Stimulated activated CD4-positive, alpha-beta T cell treated with anti-CD3 and anti-CD28 coated beads, Interleukin-2, amount 100 ng/mL, for 4 hours (primary cell): ENCODE data around the gene FNDC3B.
A peak's percentile ranks its signal among the peaks of the same experiment; 100 is the strongest.

ENCODE experiments used
- DNase-seq: peaks from one replicate; pipeline ENCODE4 v3.0.0-alpha.2; 2020; ENCODE audit warnings: low read depth

The FNDC3B gene

DNA sequence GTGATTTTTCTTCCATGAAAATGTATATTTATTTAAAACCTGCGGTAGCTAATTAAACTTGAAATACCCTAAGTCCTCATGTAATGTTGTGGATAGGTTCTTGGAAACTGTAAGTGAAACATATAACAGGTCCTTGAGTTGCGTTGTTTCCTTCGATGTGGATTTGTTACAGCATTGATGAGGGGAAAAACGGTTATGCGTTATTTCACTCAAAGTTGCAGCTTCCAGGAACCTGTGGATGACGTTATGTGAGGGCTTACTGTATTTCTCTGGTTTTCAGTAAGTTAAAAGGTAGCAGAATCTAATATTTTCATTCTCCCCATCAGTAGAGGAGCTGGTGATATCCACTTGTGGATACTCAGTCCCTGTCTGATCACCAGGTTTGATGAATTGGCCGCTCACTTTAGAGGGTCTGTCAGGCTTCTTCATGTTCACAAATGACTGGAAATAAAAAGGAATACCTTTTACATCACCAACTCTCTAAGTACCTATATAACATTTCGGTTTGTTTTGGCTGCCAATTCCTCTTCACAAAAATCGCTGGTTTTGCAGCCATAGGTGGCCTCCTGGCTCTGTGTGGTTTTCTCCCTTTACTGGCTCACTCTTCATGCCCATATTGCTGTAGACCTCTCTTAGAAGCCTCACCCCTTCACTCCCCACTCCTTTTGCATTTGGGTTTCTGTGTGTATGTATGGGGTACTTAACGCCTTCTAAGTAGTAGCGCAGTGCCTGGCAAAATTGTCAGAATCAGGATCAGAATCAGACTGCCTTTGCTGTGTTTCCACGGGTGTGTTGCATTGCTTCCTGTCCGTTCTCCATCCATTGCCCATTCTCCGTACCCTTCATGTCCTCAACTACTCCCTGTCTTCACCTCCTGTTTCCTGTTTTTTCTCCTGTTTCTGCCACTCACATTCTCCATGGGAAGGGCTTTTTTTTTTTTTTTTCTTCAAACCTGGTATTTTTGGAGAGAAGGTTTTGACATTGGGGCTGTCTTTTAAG, 112.6 kb downstream of the FNDC3B start:
- no peak for DNase-seq

- no peak for DNase-seq
Measured at GRCh38 chr3:172152874-172153273, 113.5 kb downstream of the FNDC3B start.

DNA sequence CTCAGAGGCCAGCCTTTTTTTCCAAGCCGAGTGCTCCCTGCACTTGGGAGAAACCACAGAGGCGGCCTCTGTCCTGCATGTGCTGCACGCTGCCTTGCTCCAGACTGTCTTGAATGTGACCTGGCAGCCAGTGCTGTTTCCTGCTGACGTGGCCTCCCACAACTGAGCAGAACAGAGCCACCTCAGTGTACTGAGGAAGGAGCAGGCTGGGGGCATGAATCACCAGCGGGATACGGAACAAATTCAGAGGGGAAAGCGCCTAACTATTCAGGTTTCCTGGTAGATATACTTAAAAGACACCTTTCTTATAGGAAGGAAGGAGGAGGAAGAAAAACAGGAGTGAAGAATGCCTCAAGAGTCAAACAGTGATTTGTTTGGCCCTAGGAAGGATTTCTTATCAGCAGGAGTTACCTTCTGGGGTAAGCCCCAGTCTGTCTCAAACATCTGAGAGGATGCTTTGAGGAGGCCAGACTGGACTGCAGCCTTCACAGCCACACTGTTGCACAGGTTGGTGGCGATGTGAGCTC, 114.0 kb downstream of the FNDC3B start:
- DNase-seq, result peak; percentile 22

- DNase-seq, result no peak
Measured at GRCh38 chr3:172154768-172155664, 115.6 kb downstream of the FNDC3B start.

DNA sequence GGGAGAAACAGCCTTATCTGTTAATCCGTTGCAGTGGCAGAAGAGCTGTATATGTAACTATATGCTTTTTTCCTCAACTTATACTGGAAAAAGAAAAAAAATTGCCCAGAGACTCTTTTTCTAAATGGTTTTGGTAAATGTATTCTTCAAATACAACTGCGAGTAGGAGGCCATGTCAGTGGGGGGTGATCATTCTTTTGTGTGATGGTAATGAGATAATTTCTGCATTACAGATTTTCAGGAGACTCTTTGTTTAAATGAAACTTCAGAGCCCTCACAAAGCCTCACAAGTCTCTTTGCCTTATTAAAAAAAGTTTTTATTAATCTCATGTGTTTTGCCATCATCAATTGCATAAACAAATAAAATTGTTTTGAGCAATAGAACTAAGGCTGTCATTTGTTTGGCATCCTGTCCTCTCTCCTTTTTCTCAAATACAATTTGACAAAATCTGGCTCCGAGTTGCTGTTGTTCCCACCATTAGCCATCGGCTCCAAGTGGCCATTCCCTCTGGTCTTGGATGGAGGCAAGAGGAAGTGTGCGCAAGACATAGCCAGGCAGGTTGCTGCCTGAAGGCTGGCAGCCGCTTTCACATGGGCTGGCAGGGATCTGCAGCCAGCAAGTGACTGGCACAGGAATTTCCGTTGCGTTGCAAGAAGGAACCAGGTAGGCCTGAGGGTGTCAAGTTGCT, 116.7 kb downstream of the FNDC3B start:
- no peak for DNase-seq

GRCh38 chr3:172156586-172156955, 117.2 kb downstream of the FNDC3B start:
- no peak for DNase-seq

DNA sequence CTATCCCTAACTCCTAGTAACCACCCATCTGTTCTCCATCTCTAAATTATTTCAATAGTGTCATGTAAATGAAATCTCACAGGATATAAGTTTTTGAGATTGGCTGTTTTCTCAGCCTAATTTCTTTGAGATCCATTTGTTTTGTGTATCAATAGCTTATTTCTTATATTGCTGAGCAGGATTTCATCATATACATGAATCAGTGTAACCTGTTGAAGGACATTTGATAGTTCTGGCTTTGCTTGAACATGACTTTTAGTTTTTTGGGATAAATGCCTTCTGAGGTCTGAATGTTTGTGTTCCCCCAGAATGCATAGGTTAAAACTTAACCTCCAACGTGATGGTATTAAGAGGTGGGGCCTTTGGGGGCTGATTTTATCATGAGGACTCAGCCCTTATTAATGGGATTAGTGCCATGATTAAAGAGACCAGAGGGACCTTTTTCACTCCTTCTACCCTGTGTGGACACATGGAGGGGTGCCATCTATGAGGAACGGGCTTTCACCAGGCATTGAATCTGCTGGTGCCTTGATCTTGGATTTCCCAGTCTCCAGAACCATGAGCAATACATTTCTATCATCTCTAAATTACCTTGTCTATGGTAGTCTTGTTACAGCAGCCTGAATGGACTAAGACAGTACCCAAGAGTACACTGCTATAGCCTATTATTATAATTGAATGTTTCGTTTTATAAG, 118.3 kb downstream of the FNDC3B start:
- no peak for DNase-seq

DNA sequence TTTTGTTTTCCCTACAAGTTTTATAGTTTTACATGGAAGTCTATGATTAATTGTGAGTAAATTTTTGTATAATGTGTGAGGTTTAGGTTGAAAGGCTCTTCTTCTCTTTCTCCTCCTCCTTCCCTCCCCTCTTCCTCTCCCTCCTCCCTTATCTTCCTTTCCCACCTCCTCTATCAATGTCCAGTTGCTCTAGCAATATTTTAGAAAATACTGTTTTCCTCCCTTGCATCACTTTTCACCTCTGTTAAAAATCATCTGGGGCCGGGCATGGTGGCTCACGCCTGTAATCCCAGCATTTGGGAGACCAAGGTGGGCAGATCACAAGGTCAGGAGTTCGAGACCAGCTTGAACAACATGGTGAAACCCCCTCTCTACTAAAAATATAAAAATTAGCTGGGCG, 119.4 kb downstream of the FNDC3B start:
- DNase-seq, result no peak

DNA sequence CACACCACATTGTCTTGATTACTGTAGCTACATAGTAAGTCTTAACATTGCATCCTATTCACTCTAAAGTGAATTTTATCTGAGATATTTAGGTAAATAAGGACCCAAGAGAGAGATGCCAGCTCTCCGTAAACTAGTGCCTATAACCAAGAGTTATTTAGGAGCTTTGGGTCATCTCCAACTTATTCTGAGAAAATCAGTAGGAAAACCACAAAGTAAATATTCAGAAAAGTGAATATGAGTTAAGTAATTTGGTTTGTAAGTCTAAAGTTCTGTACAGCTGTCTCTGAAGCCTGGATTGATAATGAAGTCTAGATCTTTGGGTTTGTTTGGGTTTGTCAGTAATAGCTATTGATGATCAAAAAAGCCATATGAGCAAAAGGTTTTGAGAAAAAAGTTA, 120.0 kb downstream of the FNDC3B start:
- no peak for DNase-seq

- no peak for DNase-seq
Measured at GRCh38 chr3:172159962-172160538, 120.7 kb downstream of the FNDC3B start.

DNA sequence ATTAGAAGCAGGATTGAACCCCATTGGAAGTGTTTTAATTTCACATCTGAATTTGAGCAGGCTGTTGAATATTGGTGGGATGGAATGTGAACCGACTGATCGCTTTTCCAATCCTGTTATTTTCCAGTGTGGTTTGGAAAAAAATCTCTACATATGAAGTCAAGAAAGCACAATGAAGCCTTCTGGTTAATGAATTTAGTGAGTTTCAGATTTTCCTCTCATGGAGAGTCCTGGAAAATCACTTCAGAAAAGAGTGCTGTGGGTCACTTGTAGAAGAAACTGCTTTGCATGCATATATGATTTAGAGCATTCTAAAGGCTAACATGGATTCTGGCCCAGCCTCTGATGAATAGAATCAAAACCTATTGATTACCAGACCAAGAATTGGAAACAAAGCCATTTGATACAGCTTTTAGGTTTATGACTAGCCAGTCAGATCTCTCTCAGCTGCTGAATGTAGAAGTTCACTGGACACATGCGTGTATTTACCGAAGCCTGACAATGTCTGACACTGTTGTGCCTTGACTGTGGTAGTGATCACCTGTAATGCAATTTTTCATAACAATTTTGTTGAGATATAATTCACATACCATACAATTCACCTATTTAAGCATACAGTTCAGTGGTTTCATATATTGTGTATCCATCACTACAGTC, 121.9 kb downstream of the FNDC3B start:
- no peak for DNase-seq

- DNase-seq, result no peak
Measured at GRCh38 chr3:172161959-172162358, 122.6 kb downstream of the FNDC3B start.

DNA sequence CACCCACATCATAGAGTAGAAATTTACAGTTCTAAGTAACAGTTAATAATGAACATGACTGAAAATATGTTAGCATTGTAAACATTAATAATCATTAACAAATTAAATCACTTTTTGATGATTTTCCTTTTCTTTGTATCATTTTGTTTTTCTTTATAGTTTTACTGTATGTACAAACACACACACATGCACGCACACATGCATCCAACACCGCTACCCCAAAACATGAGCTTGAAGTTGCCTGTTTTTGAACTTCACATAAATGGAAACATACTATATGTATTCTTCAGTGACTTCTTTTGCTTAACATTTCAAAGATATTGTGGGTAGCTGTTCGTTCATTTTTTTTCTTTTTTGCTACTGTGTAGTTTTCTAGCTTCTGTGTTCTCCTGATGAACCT, 123.9 kb downstream of the FNDC3B start:
- DNase-seq, result no peak

GRCh38 chr3:172164620-172165362, 125.4 kb downstream of the FNDC3B start:
- no peak for DNase-seq

GRCh38 chr3:172166261-172166660, 126.9 kb downstream of the FNDC3B start:
- no peak for DNase-seq

- no peak for DNase-seq
Measured at GRCh38 chr3:172166890-172167289, 127.5 kb downstream of the FNDC3B start.

- no peak for DNase-seq
Measured at GRCh38 chr3:172167892-172168648, 128.7 kb downstream of the FNDC3B start.

DNA sequence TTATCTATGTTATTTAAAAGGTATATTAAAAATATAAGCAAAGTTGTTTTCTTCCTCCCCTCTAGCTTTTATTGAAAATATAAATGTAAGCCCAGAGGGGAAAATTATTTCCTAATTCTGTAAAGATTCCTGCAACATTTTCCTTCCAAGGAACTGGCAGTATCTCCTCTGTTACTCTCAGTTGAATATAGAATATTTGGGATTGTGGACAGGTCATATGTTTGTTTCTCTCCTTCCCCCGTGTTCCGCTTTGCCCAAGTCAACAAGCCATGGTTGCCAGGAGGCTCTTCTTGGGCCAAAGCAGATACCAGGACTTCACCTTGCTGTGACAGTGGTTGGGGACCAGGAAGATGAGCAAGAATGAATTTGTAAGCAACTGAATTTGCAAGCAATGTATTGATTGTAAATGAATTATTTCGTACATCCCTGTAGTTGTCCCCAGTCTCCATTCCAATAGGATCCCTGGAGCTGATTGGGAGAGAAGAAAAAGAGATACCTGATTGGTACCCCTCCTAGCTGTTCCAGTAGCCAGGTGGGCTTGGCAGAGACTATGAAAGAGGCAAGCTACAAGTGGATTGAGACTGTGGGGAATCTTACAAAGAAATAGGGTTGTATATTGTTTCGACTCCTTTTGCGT, 130.8 kb downstream of the FNDC3B start:
- DNase-seq, result no peak
